ENCODE results near the gene ANKRD42.

DNA sequence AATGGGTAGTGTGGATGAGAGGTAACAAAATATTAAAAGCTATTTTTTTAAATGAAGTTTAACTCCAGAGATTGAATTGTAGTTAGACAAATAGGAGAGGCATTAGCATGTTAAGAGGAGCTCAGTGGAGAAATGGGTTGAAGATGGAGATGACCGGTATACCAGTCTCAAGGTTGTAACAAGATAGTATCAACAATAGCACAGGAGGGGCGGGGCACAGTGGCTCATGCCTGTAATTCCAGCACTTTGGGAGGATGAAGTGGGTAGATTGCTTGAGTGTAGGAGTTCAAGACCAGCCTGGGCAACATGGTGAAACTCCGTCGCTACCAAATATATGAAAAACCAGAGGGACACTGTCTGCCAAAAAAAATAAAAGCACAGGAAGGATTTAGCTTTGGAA is 6.0 kb upstream of the ANKRD42 start:
- TF ChIP-seq NRF1 (IDR thresholded peaks at IDR 0.05; ENCODE audit: low read depth, low read length) (no peak), NFIC (IDR thresholded peaks at IDR 0.05; ENCODE audit: borderline replicate concordance) (no peak), POLR2AphosphoS5 (IDR thresholded peaks at IDR 0.05; ENCODE audit: low read depth, low read length) (no peak; the same call in 1 of the 2 replicates), SMC3 (IDR thresholded peaks at IDR 0.05; ENCODE audit: low read depth, low read length) (no peak), SIN3A (IDR thresholded peaks at IDR 0.05; ENCODE audit: borderline replicate concordance, low read depth, low read length) (no peak), EP300 (IDR thresholded peaks at IDR 0.05; ENCODE audit: borderline replicate concordance in 1 of 2, low read depth in 1 of 2, low read length in 1 of 2) (no peak), TCF12 (IDR thresholded peaks at IDR 0.05) (no peak), RAD21 (IDR thresholded peaks at IDR 0.05; ENCODE audit: low read length) (no peak), ELF1 (IDR thresholded peaks at IDR 0.05) (no peak), TAF1 (IDR thresholded peaks at IDR 0.05; ENCODE audit: borderline replicate concordance, low read depth, low read length) (no peak), EZH2phosphoT487 (IDR thresholded peaks at IDR 0.05; ENCODE audit: borderline replicate concordance, low read depth) (no peak), RXRA (IDR thresholded peaks at IDR 0.05; ENCODE audit: borderline replicate concordance, low read depth) (no peak)
- TF ChIP-seq, protein P1, sequence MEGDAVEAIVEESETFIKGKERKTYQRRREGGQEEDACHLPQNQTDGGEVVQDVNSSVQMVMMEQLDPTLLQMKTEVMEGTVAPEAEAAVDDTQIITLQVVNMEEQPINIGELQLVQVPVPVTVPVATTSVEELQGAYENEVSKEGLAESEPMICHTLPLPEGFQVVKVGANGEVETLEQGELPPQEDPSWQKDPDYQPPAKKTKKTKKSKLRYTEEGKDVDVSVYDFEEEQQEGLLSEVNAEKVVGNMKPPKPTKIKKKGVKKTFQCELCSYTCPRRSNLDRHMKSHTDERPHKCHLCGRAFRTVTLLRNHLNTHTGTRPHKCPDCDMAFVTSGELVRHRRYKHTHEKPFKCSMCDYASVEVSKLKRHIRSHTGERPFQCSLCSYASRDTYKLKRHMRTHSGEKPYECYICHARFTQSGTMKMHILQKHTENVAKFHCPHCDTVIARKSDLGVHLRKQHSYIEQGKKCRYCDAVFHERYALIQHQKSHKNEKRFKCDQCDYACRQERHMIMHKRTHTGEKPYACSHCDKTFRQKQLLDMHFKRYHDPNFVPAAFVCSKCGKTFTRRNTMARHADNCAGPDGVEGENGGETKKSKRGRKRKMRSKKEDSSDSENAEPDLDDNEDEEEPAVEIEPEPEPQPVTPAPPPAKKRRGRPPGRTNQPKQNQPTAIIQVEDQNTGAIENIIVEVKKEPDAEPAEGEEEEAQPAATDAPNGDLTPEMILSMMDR (IDR thresholded peaks at IDR 0.05): no peak
- TF ChIP-seq, protein P2, sequence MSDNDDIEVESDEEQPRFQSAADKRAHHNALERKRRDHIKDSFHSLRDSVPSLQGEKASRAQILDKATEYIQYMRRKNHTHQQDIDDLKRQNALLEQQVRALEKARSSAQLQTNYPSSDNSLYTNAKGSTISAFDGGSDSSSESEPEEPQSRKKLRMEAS (IDR thresholded peaks at IDR 0.05; ENCODE audit: low read depth): no peak
